Smooth muscle cell (in vitro differentiated cells): ENCODE data around the gene ARMC9. TPM values are rescaled to one million over a fixed set of nuclear protein-coding genes. Genes with fewer than 3 reads are reported as not detected.

Experiments
- DNase-seq: peaks from one replicate; lab custom pipeline; 2025; ENCODE audit not compliant: unreplicated experiment; lab: John Stamatoyannopoulos, UW
- H2AFZ ChIP-seq: fragments of 200-600 bp; sonication (generic); 2 replicates; pipeline ENCODE4 v1.6.0; 2016; ENCODE audit warnings: antibody characterized with exemption, low read depth, mild to moderate bottlenecking
- H3F3A ChIP-seq: fragments of 200-600 bp; sonication (generic); 2 replicates; pipeline ENCODE4 v1.6.0; 2017; ENCODE audit warnings: antibody characterized with exemption, low read depth
- H3K27ac ChIP-seq: fragments of 200-600 bp; sonication (generic); 2 replicates; pipeline ENCODE4 v1.5.1; 2016; ENCODE audit warnings: low read depth, mild to moderate bottlenecking
- H3K27me3 ChIP-seq: fragments of 200-600 bp; sonication (generic); 2 replicates; pipeline ENCODE4 v1.6.1; 2016; ENCODE audit warnings: low read depth, mild to moderate bottlenecking
- H3K36me3 ChIP-seq: fragments of 200-600 bp; sonication (generic); 2 replicates; pipeline ENCODE4 v1.5.1; 2016; ENCODE audit warnings: low read depth
- H3K4me1 ChIP-seq: fragments of 200-600 bp; sonication (generic); 2 replicates; pipeline ENCODE4 v1.5.1; 2016; ENCODE audit warnings: low read depth
- H3K4me2 ChIP-seq: fragments of 200-600 bp; sonication (generic); 2 replicates; pipeline ENCODE4 v1.6.0; 2016; ENCODE audit warnings: mild to moderate bottlenecking
- H3K4me3 ChIP-seq: fragments of 200-600 bp; sonication (generic); 2 replicates; pipeline ENCODE4 v1.5.1; 2016; ENCODE audit warnings: mild to moderate bottlenecking
- H3K79me2 ChIP-seq: fragments of 200-600 bp; sonication (generic); 2 replicates; pipeline ENCODE4 v1.6.0; 2016; ENCODE audit warnings: low read depth, mild to moderate bottlenecking
- H3K9ac ChIP-seq: fragments of 200-600 bp; sonication (generic); 2 replicates; pipeline ENCODE4 v1.6.0; 2016; ENCODE audit warnings: low read depth
- H3K9me3 ChIP-seq: fragments of 200-600 bp; sonication (generic); replicated peaks from 2 replicates; pipeline ENCODE4 v1.5.1; 2016; ENCODE audit warnings: low read depth
- H4K20me1 ChIP-seq: fragments of 200-600 bp; sonication (generic); 2 replicates; pipeline ENCODE4 v1.6.0; 2016; ENCODE audit warnings: low read depth
- CTCF ChIP-seq: fragments of 200-600 bp; sonication (generic); IDR thresholded peaks from 2 replicates; pipeline ENCODE4 v1.5.1; 2017; ENCODE audit warnings: borderline replicate concordance, mild to moderate bottlenecking, antibody characterized with exemption; ENCODE audit not compliant: insufficient read depth, poor library complexity, severe bottlenecking
- WGBS: methylation state at CpG from one replicate; pipeline ENCODE4 v1.1.7; 2016; ENCODE audit warnings: low lambda C conversion rate; 5-methylcytosine and 5-hydroxymethylcytosine counted together
- polyA plus RNA-seq: library from polyadenylated mRNA; unstranded; fragments of >200 nt; fragmentation: Nextera tagmentation; extraction: Ambion mirVana; gene quantifications from 2 replicates; pipeline ENCODE4 v1.2.1, GENCODE V29; 2016
- total RNA-seq: library from RNA; depleted of rRNA; stranded (reverse); fragments of >200 nt; gene quantifications from 2 replicates; pipeline ENCODE4 v1.2.3, GENCODE V29; 2014

The ARMC9 gene
- total and polyA plus RNA-seq, 2 experiments from 2014 or later, result 34.7 to 51.0 TPM

- 88% methylated on average over 6 of the region's 6 CpGs for WGBS
- H3K9ac ChIP-seq, result no peak overlapping the region
- no peak overlapping the region for H2AFZ ChIP-seq
- H3F3A ChIP-seq, result no peaks in the 10 kb centered on the region
- H3K27ac ChIP-seq, result peak overlapping the region; percentile 13
- H3K9me3 ChIP-seq, result no peaks in the 10 kb centered on the region
- peaks cover 6% of the 10 kb centered on the region for H3K79me2 ChIP-seq
- TF ChIP-seq CTCF, result no peak
- H3K36me3 ChIP-seq, result peaks cover 12% of the 10 kb centered on the region
- no peaks in the 10 kb centered on the region for H3K4me1 ChIP-seq
- H3K27me3 ChIP-seq, result no peaks in the 10 kb centered on the region
- no peak for DNase-seq
- peaks cover 30% of the 10 kb centered on the region for H4K20me1 ChIP-seq
- H3K4me2 ChIP-seq, result no peak overlapping the region
- H3K4me3 ChIP-seq, result no peak overlapping the region
Observed at GRCh38 chr2:231212329-231212845, 14.0 kb downstream of the ARMC9 start.

- H3K4me1 ChIP-seq, result no peaks in the 10 kb centered on the region
- peaks cover 8% of the 10 kb centered on the region for H3K36me3 ChIP-seq
- no peak for TF ChIP-seq CTCF
- no peaks in the 10 kb centered on the region for H3F3A ChIP-seq
- H3K27ac ChIP-seq, result no peak overlapping the region
- peaks cover 25% of the 10 kb centered on the region for H4K20me1 ChIP-seq
- 91% methylated on average over 6 of the region's 6 CpGs for WGBS
- H3K9ac ChIP-seq, result no peak overlapping the region
- no peak overlapping the region for H2AFZ ChIP-seq
- H3K9me3 ChIP-seq, result no peaks in the 10 kb centered on the region
- no peaks in the 10 kb centered on the region for H3K79me2 ChIP-seq
- DNase-seq, result no peak
- no peaks in the 10 kb centered on the region for H3K27me3 ChIP-seq
- no peak overlapping the region for H3K4me2 ChIP-seq
- no peak overlapping the region for H3K4me3 ChIP-seq
Observed at GRCh38 chr2:231213931-231214642, 15.7 kb downstream of the ARMC9 start.

GRCh38 chr2:231218366-231218765 is 19.9 kb downstream of the ARMC9 start:
- Histone ChIP-seq H3F3A (no peaks in the 10 kb centered on the region), H4K20me1 (peaks cover 12% of the 10 kb centered on the region), H3K4me2 (no peak overlapping the region), H3K4me3 (no peak overlapping the region), H3K27me3 (no peaks in the 10 kb centered on the region), H3K79me2 (no peaks in the 10 kb centered on the region), H3K36me3 (peaks cover 16% of the 10 kb centered on the region), H3K9ac (no peak overlapping the region), H3K4me1 (no peaks in the 10 kb centered on the region), H3K9me3 (no peaks in the 10 kb centered on the region), H2AFZ (no peak overlapping the region), H3K27ac (no peak overlapping the region)
- 99% methylated on average over 3 of the region's 3 CpGs for WGBS
- no peak for DNase-seq
- no peak for TF ChIP-seq CTCF

- Histone ChIP-seq H3K4me2 (no peak overlapping the region), H3K4me1 (no peaks in the 10 kb centered on the region), H2AFZ (no peak overlapping the region), H4K20me1 (peaks cover 4% of the 10 kb centered on the region), H3K79me2 (no peaks in the 10 kb centered on the region), H3K27ac (no peak overlapping the region), H3F3A (no peaks in the 10 kb centered on the region), H3K27me3 (no peaks in the 10 kb centered on the region), H3K4me3 (no peak overlapping the region), H3K9ac (no peak overlapping the region), H3K36me3 (peaks cover 16% of the 10 kb centered on the region), H3K9me3 (no peaks in the 10 kb centered on the region)
- 87% methylated on average over 3 of the region's 3 CpGs for WGBS
- no peak for DNase-seq
- no peak for TF ChIP-seq CTCF
Observed at GRCh38 chr2:231219289-231219688, 20.9 kb downstream of the ARMC9 start.
